ENCODE measurements around the gene CTNNBL1.

GRCh38 chr20:37651932-37652331 is 41.9 kb upstream of the CTNNBL1 start:
- TF ChIP-seq CTCF (conservative IDR thresholded peaks at IDR 0.05; ENCODE audit: low read depth in 2 of 2) (peak; percentile 72 to 91), EZH2 (IDR thresholded peaks at IDR 0.05; ENCODE audit: low read depth, unreplicated experiment) (no peak), REST (IDR thresholded peaks at IDR 0.05; ENCODE audit: unreplicated experiment) (no peak), ZNF114 (CRISPR knock-in tag; IDR thresholded peaks at IDR 0.05) (no peak), JUNB (IDR thresholded peaks at IDR 0.05; ENCODE audit: unreplicated experiment) (no peak), POLR2AphosphoS5 (IDR thresholded peaks at IDR 0.05; ENCODE audit: low read depth) (no peak)

Data from GM23338 (cell line).